Hepatocyte (in vitro differentiated cells): ENCODE measurements around the gene ETFB. TPM values are rescaled to one million over a fixed set of nuclear protein-coding genes. Genes with fewer than 3 reads are reported as not detected.

Experiments used
- DNase-seq: peaks from one replicate; pipeline ENCODE4 v3.0.0-alpha.2; 2016; ENCODE audit warnings: low spot score
- H2AFZ ChIP-seq: fragments of 200-600 bp; sonication (generic); 2 replicates; pipeline ENCODE4 v1.6.0; 2016; ENCODE audit warnings: antibody characterized with exemption, mild to moderate bottlenecking
- H3K27ac ChIP-seq: fragments of 200-600 bp; sonication (generic); 2 replicates; pipeline ENCODE4 v1.5.1; 2016; ENCODE audit warnings: mild to moderate bottlenecking
- H3K27me3 ChIP-seq: fragments of 200-600 bp; sonication (generic); 2 replicates; pipeline ENCODE4 v1.6.1; 2016
- H3K36me3 ChIP-seq: fragments of 200-600 bp; sonication (generic); replicated peaks from 2 replicates; pipeline ENCODE4 v1.5.1; 2016; ENCODE audit warnings: low read depth; ENCODE audit not compliant: insufficient read depth
- H3K4me1 ChIP-seq: fragments of 200-600 bp; sonication (generic); 2 replicates; pipeline ENCODE4 v1.5.1; 2016; ENCODE audit warnings: mild to moderate bottlenecking, moderate library complexity; ENCODE audit not compliant: insufficient read depth
- H3K4me2 ChIP-seq: fragments of 200-600 bp; sonication (generic); 2 replicates; pipeline ENCODE4 v1.6.0; 2016
- H3K4me3 ChIP-seq: fragments of 200-600 bp; sonication (generic); 2 replicates; pipeline ENCODE4 v1.5.1; 2016; ENCODE audit warnings: mild to moderate bottlenecking
- H3K79me2 ChIP-seq: fragments of 200-600 bp; sonication (generic); 2 replicates; pipeline ENCODE4 v1.6.0; 2017; ENCODE audit warnings: mild to moderate bottlenecking
- H3K9me2 ChIP-seq: fragments of 200-600 bp; sonication (generic); replicated peaks from 2 replicates; pipeline ENCODE4 v1.6.0; 2017; ENCODE audit warnings: mild to moderate bottlenecking; ENCODE audit not compliant: insufficient read depth
- H3K9me3 ChIP-seq: fragments of 200-600 bp; sonication (generic); 2 replicates; pipeline ENCODE4 v1.5.1; 2016; ENCODE audit warnings: low read depth, mild to moderate bottlenecking
- H4K20me1 ChIP-seq: fragments of 200-600 bp; sonication (generic); 2 replicates; pipeline ENCODE4 v1.6.0; 2016; ENCODE audit warnings: mild to moderate bottlenecking; ENCODE audit not compliant: insufficient read depth, poor library complexity, severe bottlenecking
- CTCF ChIP-seq: fragments of 200-600 bp; sonication (generic); IDR thresholded peaks from 2 replicates; pipeline ENCODE4 v1.5.1; 2016; ENCODE audit warnings: antibody characterized with exemption, mild to moderate bottlenecking; ENCODE audit not compliant: poor library complexity
- EZH2 ChIP-seq: fragments of 200-600 bp; sonication (generic); IDR thresholded peaks from 2 replicates; pipeline ENCODE4 v1.6.1; 2016; ENCODE audit warnings: antibody characterized with exemption, mild to moderate bottlenecking, borderline replicate concordance
- EZH2phosphoT487 ChIP-seq: fragments of 200-600 bp; sonication (generic); IDR thresholded peaks from one replicate; pipeline ENCODE4 v1.6.1; 2018; ENCODE audit warnings: antibody characterized with exemption, mild to moderate bottlenecking, low read depth, moderate library complexity; ENCODE audit not compliant: unreplicated experiment, severe bottlenecking
- WGBS: methylation state at CpG from one replicate; pipeline ENCODE4 v1.1.6; 2016; ENCODE audit warnings: low lambda C conversion rate; ENCODE audit errors: missing lambda C conversion rate; 5-methylcytosine and 5-hydroxymethylcytosine counted together
- polyA plus RNA-seq: library from polyadenylated mRNA; unstranded; fragments of >200 nt; fragmentation: Nextera tagmentation; extraction: Ambion mirVana; gene quantifications from 2 replicates; pipeline ENCODE4 v1.2.1, GENCODE V29; 2016
- total RNA-seq: library from RNA; depleted of rRNA; stranded (reverse); fragments of >200 nt; gene quantifications from 2 replicates; pipeline ENCODE4 v1.2.3, GENCODE V29; 2014

Gene ETFB
- total and polyA plus RNA-seq, 2 experiments from 2014 or later = 190 to 237 TPM

- Histone ChIP-seq H3K4me2 (no peak overlapping the region), H3K36me3 (no peaks in the 10 kb centered on the region), H3K9me3 (no peaks in the 10 kb centered on the region), H3K27ac (no peak overlapping the region), H3K79me2 (no peaks in the 10 kb centered on the region), H3K4me3 (no peak overlapping the region), H4K20me1 (no peaks in the 10 kb centered on the region), H3K4me1 (no peaks in the 10 kb centered on the region), H3K27me3 (no peaks in the 10 kb centered on the region), H2AFZ (no peak overlapping the region), H3K9me2 (no peaks in the 10 kb centered on the region)
- 96% methylated on average over 13 of the region's 13 CpGs for WGBS
- no peak for DNase-seq
- no peak for TF ChIP-seq EZH2
- no peak for TF ChIP-seq EZH2phosphoT487
- no peak for TF ChIP-seq CTCF
Measured at GRCh38 chr19:51333836-51334460, 32.2 kb downstream of the ETFB start.

GRCh38 chr19:51331716-51332115, 34.5 kb downstream of the ETFB start:
- WGBS = 96% methylated on average over 6 of the region's 6 CpGs
- H2AFZ ChIP-seq = no peak overlapping the region

GRCh38 chr19:51331193-51331592, 35.0 kb downstream of the ETFB start:
- TF ChIP-seq EZH2phosphoT487 (no peak), CTCF (no peak), EZH2 (no peak)
- no peak for DNase-seq
- H3K36me3 ChIP-seq = no peaks in the 10 kb centered on the region
- no peak overlapping the region for H3K27ac ChIP-seq
- no peaks in the 10 kb centered on the region for H4K20me1 ChIP-seq
- H3K9me2 ChIP-seq = no peaks in the 10 kb centered on the region
- no peaks in the 10 kb centered on the region for H3K9me3 ChIP-seq
- H2AFZ ChIP-seq = no peak overlapping the region
- H3K4me3 ChIP-seq = no peak overlapping the region
- H3K79me2 ChIP-seq = no peaks in the 10 kb centered on the region
- 87% methylated on average over 3 of the region's 3 CpGs for WGBS
- H3K27me3 ChIP-seq = no peaks in the 10 kb centered on the region
- H3K4me2 ChIP-seq = no peak overlapping the region
- H3K4me1 ChIP-seq = no peaks in the 10 kb centered on the region

More at GRCh38 chr19:51331716-51332115, 34.5 kb downstream of the ETFB start:
- no peak overlapping the region for H3K27ac ChIP-seq
- no peak for DNase-seq
- no peaks in the 10 kb centered on the region for H3K9me3 ChIP-seq
- no peaks in the 10 kb centered on the region for H4K20me1 ChIP-seq
- no peak overlapping the region for H3K4me3 ChIP-seq
- no peaks in the 10 kb centered on the region for H3K36me3 ChIP-seq
- H3K4me2 ChIP-seq = no peak overlapping the region
- no peaks in the 10 kb centered on the region for H3K9me2 ChIP-seq
- H3K4me1 ChIP-seq = no peaks in the 10 kb centered on the region
- TF ChIP-seq EZH2 (no peak), CTCF (no peak), EZH2phosphoT487 (no peak)
- H3K27me3 ChIP-seq = no peaks in the 10 kb centered on the region
- no peaks in the 10 kb centered on the region for H3K79me2 ChIP-seq

GRCh38 chr19:51330366-51330765, 35.8 kb downstream of the ETFB start:
- H3K9me3 ChIP-seq = no peaks in the 10 kb centered on the region
- H3K4me2 ChIP-seq = no peak overlapping the region
- no peak for DNase-seq
- H3K27ac ChIP-seq = no peak overlapping the region
- H3K79me2 ChIP-seq = no peaks in the 10 kb centered on the region
- H3K9me2 ChIP-seq = no peaks in the 10 kb centered on the region
- no peaks in the 10 kb centered on the region for H3K36me3 ChIP-seq
- H4K20me1 ChIP-seq = no peaks in the 10 kb centered on the region
- no peaks in the 10 kb centered on the region for H3K27me3 ChIP-seq
- TF ChIP-seq EZH2phosphoT487 = no peak
- no peak for TF ChIP-seq CTCF
- no peaks in the 10 kb centered on the region for H3K4me1 ChIP-seq
- no peak overlapping the region for H2AFZ ChIP-seq
- no peak overlapping the region for H3K4me3 ChIP-seq
- 94% methylated on average over 4 of the region's 4 CpGs for WGBS
